Lower leg skin (tissue), 3 donors: ENCODE data around the gene LHX4.

ENCODE experiments used
- POLR2A ChIP-seq, 2 donors: fragments of 450-650 bp; IDR thresholded peaks; one replicate each; pipeline ENCODE4 v1.6.1; 2016 to 2017; ENCODE audit warnings: antibody characterized with exemption in 2 of 2, mild to moderate bottlenecking in 1 of 2, moderate library complexity in 1 of 2
- TF ChIP-seq, protein P1 (sequence below), 3 donors: fragments of 450-650 bp; IDR thresholded peaks; one replicate each; pipeline ENCODE4 v1.5.1; 2016; ENCODE audit warnings: antibody characterized with exemption in 3 of 3, mild to moderate bottlenecking in 3 of 3, moderate library complexity in 2 of 3

DNA sequence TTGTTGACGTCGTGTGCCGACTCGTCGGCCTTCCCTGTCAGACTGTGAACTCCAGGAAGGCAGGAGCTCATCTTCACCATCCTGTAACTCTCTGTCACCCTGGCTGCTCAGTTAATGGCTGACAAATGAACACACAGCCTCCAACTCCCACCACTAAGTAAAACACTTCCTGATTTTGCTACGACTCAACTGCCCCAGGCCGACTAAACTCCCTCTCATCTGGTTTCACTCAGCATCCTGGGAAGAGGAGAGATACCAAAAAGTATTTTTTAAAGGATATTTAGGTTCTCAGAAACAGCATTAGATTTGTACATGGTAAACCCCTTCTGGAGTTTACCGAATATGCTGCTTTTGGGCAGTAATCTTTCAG, 18.2 kb upstream of the LHX4 start:
- TF ChIP-seq, protein P1, sequence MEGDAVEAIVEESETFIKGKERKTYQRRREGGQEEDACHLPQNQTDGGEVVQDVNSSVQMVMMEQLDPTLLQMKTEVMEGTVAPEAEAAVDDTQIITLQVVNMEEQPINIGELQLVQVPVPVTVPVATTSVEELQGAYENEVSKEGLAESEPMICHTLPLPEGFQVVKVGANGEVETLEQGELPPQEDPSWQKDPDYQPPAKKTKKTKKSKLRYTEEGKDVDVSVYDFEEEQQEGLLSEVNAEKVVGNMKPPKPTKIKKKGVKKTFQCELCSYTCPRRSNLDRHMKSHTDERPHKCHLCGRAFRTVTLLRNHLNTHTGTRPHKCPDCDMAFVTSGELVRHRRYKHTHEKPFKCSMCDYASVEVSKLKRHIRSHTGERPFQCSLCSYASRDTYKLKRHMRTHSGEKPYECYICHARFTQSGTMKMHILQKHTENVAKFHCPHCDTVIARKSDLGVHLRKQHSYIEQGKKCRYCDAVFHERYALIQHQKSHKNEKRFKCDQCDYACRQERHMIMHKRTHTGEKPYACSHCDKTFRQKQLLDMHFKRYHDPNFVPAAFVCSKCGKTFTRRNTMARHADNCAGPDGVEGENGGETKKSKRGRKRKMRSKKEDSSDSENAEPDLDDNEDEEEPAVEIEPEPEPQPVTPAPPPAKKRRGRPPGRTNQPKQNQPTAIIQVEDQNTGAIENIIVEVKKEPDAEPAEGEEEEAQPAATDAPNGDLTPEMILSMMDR (IDR thresholded peaks at IDR 0.05): no peak
- TF ChIP-seq POLR2A (IDR thresholded peaks at IDR 0.05): no peak
